HG02623 (cell line): Measurements from ENCODE around the gene MPL.

Source experiments
- ATAC-seq: cut with Tn5 transposase; IDR thresholded peaks from one replicate; pipeline ENCODE4 v1.9.1; 2021; ENCODE audit warnings: moderate library complexity; ENCODE audit not compliant: unreplicated experiment

Gene MPL

DNA sequence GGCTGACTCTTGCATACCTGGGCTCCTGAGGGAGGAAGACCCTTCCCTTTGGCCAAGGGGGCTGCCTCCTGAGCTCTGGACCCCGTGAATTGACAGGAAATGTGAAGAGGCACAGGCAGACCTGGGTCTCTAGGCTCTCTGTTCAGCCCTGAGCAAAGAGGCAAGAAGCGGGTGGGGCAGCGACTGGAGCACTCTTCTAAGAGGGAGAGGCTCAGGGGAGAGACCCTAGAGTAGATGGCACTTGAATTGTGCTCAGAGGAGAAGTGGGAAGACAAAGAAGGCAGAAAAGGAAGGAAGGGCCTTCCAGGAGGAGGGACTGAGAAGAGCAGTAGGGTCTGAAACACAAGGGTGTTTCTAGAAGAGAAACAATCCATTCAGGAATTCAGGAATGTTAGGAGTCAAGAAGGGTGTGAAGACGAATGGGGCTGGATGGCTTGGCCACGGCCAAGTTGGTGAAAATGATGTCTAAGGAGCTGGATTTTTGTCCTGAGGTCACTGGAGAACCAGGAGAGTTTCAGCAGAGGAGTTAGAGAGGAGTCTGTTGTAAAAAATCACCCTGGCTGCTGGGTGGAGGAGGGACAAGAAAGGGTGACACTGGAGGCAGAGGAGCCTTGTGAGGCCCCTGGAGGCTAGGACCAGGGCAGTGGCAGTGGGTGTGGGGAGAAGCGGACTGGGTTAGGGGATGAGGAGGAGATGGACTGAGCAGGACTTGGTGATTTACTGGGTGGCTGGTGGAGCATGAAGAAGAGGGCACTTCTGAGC, 31.5 kb upstream of the MPL start:
- ATAC-seq: no peak

- no peak for ATAC-seq
These were observed 30.7 kb upstream of the MPL start for GRCh38 chr1:43306688-43307457.

DNA sequence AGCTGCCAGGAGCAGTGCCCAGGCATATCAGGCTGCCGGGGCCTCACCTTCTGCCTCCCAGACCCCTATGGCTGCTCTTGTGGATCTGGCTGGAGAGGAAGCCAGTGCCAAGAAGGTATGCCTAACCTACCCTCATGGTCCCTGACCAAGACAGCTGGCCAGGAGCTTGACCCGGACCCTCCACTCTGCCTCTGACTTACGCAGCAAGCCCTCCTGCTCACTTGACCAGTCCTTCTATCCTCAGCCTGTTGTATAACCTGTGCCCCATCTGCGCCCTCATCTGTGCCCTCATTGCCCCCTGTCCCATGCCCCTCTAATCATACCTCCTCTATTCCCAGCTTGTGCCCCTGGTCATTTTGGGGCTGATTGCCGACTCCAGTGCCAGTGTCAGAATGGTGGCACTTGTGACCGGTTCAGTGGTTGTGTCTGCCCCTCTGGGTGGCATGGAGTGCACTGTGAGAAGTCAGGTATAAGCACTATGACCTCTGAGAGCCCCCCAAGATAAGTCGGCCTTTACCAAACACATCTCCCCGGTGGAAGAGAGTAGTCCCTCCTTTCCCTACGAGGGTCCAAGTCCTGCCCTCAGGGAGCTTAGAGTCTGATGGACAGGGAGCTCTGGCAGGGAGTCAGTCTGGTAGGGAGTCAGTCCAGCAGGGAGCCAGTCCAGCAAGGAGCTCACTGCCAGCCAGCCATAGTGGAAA, 30.0 kb upstream of the MPL start:
- no peak for ATAC-seq

DNA sequence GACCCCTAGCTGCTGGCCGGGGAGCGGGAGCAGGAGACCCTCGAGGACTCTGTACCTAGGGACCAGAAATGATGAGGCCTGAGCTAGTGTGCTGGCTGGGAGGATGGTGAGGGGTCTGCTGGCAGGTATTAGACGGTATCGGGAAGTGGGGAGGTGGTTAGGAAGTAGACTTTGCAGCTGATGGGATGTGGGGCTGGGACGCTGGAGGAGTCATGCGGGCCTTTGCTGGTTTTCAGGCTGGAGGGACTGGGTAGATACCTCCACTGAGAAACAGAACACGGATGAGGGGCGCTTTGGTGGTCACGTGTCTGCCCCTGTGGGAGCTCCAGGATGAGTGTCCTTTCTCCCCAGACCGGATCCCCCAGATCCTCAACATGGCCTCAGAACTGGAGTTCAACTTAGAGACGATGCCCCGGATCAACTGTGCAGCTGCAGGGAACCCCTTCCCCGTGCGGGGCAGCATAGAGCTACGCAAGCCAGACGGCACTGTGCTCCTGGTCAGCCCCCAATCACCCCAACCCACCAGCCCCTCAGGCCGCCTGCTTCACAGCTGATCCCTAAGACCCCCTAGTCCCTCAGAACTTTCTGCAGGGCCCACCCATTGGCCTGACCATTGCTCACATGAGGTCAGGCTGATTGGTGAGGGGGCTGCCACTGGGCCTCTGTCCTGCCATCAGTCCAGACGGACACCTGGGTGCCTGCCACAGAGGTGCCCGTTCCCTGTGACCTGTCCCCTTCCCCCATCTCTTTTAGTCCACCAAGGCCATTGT, 28.8 kb upstream of the MPL start:
- no peak for ATAC-seq

- ATAC-seq: no peak
These were observed 28.1 kb upstream of the MPL start for GRCh38 chr1:43309405-43310025.

DNA sequence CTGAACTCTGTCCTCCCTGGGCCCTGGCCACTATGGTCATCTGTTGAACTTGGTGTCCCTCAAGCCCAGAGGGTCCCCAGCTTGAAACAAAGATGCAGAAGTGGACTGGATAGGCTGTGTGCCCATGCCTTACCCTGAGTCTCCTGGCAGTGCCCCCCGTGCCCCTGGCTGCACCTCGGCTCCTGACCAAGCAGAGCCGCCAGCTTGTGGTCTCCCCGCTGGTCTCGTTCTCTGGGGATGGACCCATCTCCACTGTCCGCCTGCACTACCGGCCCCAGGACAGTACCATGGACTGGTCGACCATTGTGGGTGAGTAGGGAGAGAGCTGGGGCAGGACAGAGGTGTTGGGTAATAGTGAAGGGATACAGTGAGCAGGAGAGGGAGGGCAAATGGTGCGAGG, 26.1 kb upstream of the MPL start:
- no peak for ATAC-seq

DNA sequence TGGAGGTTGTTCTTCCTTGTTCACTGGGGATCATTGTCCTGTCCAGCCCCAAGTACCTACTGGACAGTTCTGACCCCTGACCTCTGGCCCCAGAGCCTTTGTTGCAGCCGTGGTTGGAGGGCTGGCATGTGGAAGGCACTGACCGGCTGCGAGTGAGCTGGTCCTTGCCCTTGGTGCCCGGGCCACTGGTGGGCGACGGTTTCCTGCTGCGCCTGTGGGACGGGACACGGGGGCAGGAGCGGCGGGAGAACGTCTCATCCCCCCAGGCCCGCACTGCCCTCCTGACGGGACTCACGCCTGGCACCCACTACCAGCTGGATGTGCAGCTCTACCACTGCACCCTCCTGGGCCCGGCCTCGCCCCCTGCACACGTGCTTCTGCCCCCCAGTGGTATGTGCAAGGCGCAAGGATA, 25.4 kb upstream of the MPL start:
- no peak for ATAC-seq

GRCh38 chr1:43312663-43313515, 24.7 kb upstream of the MPL start:
- no peak for ATAC-seq

GRCh38 chr1:43313771-43314170, 23.8 kb upstream of the MPL start:
- ATAC-seq: no peak

DNA sequence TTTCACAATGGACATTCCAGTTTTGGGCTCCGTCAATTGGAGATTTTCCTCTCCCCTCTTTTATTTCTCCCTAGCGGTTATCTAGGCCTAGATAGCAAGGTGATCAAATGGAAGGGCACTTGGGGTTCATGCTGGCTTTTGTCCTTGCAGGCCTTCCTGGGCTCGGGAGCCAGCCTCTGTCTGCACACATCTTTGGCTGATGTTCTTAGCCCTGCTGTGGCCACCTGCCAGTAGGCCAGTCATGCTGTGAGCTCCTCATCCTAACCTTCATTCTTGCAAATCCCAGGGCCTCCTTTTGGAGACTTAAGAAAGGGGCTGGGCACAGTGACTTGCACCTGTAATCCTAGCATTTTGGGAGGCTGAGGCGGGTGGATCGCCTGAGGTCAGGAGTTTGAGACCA, 23.4 kb upstream of the MPL start:
- no peak for ATAC-seq

- ATAC-seq: no peak
These were observed 22.1 kb upstream of the MPL start for GRCh38 chr1:43315481-43315880.

DNA sequence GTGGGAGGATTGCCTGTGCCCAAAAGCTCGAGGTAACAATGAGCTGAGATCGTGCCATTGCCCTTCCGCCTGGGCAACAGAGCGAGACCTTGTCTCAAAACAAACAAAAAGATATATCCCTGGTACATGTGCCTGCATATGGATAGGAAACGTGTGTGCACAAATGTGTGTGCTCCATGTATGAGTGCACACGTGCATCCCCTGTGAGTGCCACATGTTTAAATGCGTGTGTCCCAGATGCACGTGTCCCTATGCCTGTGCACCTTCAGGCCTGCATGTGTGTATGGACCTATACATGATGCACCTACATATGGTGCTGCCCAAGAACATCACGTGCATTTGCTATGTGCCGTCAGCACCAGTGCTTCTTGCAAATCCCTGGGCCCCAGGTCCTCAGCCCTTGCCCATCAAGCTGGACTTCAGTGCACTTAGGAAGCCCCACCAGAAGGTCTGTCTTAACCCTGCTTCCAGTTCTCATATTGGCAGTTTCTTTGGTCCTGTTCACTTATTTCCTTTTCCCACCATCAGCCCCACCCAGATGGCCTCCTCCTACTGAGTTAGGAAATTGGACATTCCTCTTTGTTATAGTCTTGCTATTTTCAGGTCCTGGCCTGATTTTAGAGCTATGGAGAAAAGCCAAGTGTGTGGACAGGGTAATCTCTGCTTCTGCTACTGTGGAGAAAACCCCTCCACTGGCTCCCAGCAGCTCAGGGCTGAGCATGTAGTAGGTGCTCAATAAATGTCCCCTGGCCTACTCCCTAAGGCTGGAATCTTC, 21.5 kb upstream of the MPL start:
- ATAC-seq: no peak

DNA sequence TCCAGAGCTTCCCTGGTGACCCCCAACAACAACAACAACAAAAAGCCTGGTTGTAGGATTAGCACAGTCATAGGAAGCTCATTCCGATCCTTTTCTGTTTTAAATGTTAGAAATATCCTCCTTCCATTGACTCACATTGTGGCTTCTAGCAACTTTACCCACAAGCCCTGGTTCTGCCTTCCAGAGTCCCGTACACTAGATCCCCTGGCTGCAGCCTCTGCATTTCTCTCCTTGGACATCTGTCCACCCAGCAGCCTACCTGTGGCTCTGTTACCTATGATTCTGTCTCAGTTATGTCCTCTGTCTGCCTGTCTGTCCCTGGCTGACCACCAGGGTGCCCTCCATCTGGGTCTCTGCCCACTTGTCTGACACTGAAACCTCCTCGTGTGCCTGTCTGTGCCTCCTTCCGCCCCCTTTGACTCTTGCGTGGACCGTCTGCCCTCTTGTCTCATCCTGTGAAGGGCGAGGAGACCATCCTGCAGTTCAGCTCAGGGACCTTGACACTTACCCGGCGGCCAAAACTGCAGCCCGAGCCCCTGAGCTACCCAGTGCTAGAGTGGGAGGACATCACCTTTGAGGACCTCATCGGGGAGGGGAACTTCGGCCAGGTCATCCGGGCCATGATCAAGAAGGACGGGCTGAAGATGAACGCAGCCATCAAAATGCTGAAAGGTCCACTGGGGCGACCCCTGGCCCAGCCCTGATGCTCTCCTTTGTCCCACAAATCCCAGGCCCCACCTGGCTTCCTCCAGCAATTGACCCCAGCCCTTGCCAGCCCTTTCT, 20.7 kb upstream of the MPL start:
- ATAC-seq: no peak

DNA sequence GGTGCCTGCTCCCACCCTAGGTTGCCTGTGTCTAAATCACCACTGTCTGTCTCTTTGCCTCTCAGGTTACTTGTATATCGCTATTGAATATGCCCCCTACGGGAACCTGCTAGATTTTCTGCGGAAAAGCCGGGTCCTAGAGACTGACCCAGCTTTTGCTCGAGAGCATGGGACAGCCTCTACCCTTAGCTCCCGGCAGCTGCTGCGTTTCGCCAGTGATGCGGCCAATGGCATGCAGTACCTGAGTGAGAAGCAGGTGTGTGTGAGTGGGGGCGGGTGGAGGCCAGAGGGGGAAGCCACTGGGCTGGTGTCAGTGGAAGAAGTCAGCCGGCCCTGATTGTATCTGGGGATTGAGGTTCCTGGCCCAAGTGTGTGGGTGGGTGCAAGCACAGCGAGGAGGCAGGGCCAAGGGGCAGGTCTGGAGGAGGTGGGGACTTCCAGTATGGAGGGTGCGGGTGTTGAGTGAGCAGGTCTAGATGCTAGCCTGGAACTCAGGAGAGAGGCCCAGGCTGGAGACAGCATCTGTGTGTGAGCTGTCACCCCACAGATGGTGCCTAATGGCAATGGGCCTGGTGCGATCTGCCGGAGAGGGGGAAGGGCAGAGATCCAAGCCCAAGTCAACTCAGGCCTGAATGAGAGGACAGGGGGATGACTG, 19.7 kb upstream of the MPL start:
- ATAC-seq: no peak

DNA sequence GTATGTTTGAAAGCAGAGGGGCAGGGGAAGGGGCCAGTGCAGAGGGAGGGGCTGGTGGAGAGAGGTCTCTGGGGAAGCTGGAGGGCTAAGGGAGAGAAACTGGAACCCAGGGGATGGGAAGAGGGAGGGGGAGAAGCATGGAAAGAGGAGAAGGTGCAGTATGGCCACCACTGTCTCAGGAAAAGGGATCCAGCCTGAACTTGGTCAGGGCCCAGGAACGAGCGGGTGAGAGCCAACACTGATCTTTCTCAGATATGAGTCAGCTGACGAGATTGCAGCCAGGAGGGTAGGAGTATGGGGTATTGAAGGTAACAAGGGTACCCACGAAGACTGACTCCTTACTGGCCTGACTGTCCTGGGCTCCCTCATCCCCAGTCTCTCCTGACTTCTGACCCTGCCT, 18.8 kb upstream of the MPL start:
- no peak for ATAC-seq

- no peak for ATAC-seq
These were observed 18.3 kb upstream of the MPL start for GRCh38 chr1:43319288-43319687.

DNA sequence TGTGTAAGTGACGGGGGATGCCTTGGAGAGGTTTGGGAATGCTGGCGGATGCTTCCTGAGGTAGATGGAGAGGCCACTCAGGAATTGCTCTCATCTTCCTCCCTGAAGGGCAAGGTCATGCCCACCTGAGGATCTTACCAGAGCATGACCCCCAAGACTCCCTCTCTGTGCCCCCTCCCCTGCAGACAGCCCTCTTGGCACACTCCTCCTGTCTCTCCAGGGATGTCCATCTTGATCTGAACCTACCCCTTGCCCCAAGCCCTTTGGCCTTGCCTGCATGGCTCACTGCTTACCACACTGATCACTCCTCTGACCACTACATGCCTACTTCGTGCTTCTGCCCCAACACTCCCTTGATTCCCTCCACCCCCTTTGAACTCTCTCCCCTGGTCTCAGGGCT, 17.9 kb upstream of the MPL start:
- ATAC-seq: no peak
